ENCODE data around the gene TRIM37.

GRCh38 chr17:59038734-59039133 lies 67.9 kb downstream of the TRIM37 start:
- TF ChIP-seq CTCF (IDR thresholded peaks at IDR 0.05; ENCODE audit: low read length): no peak
- no peak for TF ChIP-seq EZH2 (optimal IDR thresholded peaks at IDR 0.05; ENCODE audit: low read depth, low read length)

All from MM.1S (cell line).